Measurements from ENCODE around the gene NUTM2F. TPM values are rescaled to one million over a fixed set of nuclear protein-coding genes. Genes with fewer than 3 reads are reported as not detected.

NUTM2F gene
- total and polyA plus RNA-seq, 3 experiments from 2014 or later: not detected

DNA sequence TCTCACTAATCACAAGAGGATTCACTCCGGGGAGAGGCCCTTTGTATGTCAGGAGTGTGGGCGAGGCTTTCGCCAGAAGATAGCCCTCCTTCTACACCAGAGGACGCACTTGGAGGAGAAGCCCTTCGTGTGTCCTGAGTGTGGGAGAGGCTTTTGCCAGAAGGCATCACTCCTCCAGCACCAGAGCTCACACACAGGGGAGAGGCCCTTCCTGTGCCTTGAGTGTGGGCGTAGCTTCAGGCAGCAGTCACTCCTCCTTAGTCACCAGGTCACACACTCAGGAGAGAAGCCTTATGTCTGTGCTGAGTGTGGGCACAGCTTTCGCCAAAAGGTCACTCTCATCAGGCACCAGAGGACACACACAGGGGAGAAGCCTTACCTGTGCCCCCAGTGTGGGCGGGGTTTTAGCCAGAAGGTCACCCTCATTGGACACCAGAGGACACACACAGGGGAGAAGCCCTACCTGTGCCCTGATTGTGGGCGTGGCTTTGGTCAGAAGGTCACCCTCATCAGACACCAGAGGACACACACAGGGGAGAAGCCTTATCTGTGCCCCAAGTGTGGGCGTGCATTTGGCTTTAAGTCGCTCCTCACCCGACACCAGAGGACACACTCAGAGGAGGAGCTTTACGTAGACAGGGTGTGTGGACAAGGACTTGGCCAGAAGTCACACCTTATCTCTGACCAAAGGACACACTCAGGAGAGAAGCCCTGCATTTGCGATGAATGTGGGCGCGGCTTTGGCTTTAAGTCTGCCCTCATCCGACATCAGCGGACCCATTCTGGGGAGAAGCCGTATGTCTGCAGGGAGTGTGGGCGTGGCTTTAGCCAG, 27.8 kb downstream of the NUTM2F start:
- POLR2A ChIA-PET: no interaction called here
- no peaks in the 10 kb centered on the region for H3K9me3 ChIP-seq (ENCODE audit: low read length)
- no peaks in the 10 kb centered on the region for H3K9me3 Mint-ChIP-seq
- no peak overlapping the region for H3K27ac Mint-ChIP-seq
- CTCF ChIA-PET: no interaction called here
- no peak overlapping the region for H3K27ac ChIP-seq (ENCODE audit: low read depth, low read length)
- H3K4me1 Mint-ChIP-seq: no peaks in the 10 kb centered on the region
- no peak for DNase-seq
- H3K27me3 ChIP-seq (ENCODE audit: insufficient read depth, low read length, poor library complexity, severe bottlenecking): no peaks in the 10 kb centered on the region
- H3K27me3 Mint-ChIP-seq: no peaks in the 10 kb centered on the region
- no peak overlapping the region for H3K4me3 Mint-ChIP-seq
- H3K36me3 Mint-ChIP-seq: peaks cover 13 to 41% (median 17%) of the 10 kb centered on the region in 3 donors
- H3K4me3 ChIP-seq (ENCODE audit: low read length): no peak overlapping the region
- peaks cover 4% of the 10 kb centered on the region for H3K36me3 ChIP-seq (ENCODE audit: insufficient read depth, low read length)
- H3K4me1 ChIP-seq (ENCODE audit: insufficient read depth, low read length): no peaks in the 10 kb centered on the region

GRCh38 chr9:94298949-94299599, 29.4 kb downstream of the NUTM2F start:
- Histone ChIP-seq H3K4me3 (ENCODE audit: low read length) (no peak overlapping the region), H3K27me3 (ENCODE audit: insufficient read depth, low read length, poor library complexity, severe bottlenecking) (no peaks in the 10 kb centered on the region), H3K36me3 (ENCODE audit: insufficient read depth, low read length) (peaks cover 4% of the 10 kb centered on the region), H3K4me1 (ENCODE audit: insufficient read depth, low read length) (no peaks in the 10 kb centered on the region), H3K27ac (ENCODE audit: low read depth, low read length) (no peak overlapping the region), H3K9me3 (ENCODE audit: low read length) (no peaks in the 10 kb centered on the region)
- Mint-ChIP-seq H3K9me3 (no peaks in the 10 kb centered on the region), H3K27me3 (no peaks in the 10 kb centered on the region), H3K27ac (no peak overlapping the region), H3K4me1 (no peaks in the 10 kb centered on the region), H3K36me3 (peaks cover 13 to 51% (median 19%) of the 10 kb centered on the region in 3 donors), H3K4me3 (no peak overlapping the region)
- DNase-seq: no peak
- CTCF ChIA-PET: no interaction called here
- POLR2A ChIA-PET: no interaction called here

GRCh38 chr9:94289691-94290090, 38.8 kb downstream of the NUTM2F start:
- H3K36me3 Mint-ChIP-seq: peaks cover 23 to 81% (median 30%) of the 10 kb centered on the region in 3 donors
- CTCF ChIA-PET: no interaction called here
- Histone ChIP-seq H3K27ac (ENCODE audit: low read depth, low read length) (no peak overlapping the region), H3K27me3 (ENCODE audit: insufficient read depth, low read length, poor library complexity, severe bottlenecking) (no peaks in the 10 kb centered on the region), H3K36me3 (ENCODE audit: insufficient read depth, low read length) (peaks cover 3% of the 10 kb centered on the region), H3K4me3 (ENCODE audit: low read length) (no peak overlapping the region), H3K4me1 (ENCODE audit: insufficient read depth, low read length) (no peaks in the 10 kb centered on the region), H3K9me3 (ENCODE audit: low read length) (no peaks in the 10 kb centered on the region)
- H3K4me1 Mint-ChIP-seq: peaks cover 0 to 9% (median 8%) of the 10 kb centered on the region in 3 donors
- peaks cover 0 to 3% (median 0%) of the 10 kb centered on the region in 5 donors for H3K9me3 Mint-ChIP-seq
- no peak overlapping the region for H3K27ac Mint-ChIP-seq
- DNase-seq: no peak
- POLR2A ChIA-PET: no interaction called here
- no peaks in the 10 kb centered on the region for H3K27me3 Mint-ChIP-seq
- no peak overlapping the region for H3K4me3 Mint-ChIP-seq

DNA sequence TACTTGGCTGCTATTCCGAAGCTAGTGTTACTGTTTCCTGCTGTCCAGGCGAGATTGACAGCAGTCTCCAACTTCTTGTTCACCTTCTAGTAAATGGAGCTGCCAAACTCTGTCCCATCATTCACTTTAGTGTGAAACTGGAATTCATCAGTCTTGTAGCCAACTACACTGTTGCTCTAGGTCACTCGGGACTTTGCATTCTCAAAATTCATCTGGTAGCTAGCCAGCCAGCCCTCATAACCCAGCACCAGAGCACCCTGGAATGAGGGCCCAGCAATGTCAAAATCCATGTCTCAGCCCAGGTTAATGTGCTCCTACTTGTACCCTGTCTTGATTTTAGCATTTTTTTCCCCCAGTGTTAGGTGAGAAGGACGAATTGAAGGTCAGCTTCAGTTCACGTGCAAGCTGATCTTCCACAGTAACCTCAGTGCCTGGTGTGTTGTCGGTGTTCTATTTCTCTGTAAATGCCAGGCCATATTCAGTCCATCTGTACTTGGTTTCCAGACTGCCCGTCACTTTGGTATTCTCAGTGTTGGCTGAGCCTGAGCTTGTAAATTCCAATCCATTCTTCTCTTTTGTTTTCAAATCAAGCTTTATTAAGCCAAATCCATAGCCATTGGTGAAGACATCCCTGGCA, 40.4 kb downstream of the NUTM2F start:
- H3K4me1 Mint-ChIP-seq: peaks cover 0 to 9% (median 8%) of the 10 kb centered on the region in 3 donors
- no peak for DNase-seq
- peaks cover 23 to 72% (median 29%) of the 10 kb centered on the region in 3 donors for H3K36me3 Mint-ChIP-seq
- no peaks in the 10 kb centered on the region for H3K27me3 ChIP-seq (ENCODE audit: insufficient read depth, low read length, poor library complexity, severe bottlenecking)
- H3K27ac ChIP-seq (ENCODE audit: low read depth, low read length): no peak overlapping the region
- no peak overlapping the region for H3K4me3 ChIP-seq (ENCODE audit: low read length)
- no peak overlapping the region for H3K4me3 Mint-ChIP-seq
- H3K27me3 Mint-ChIP-seq: no peaks in the 10 kb centered on the region
- H3K27ac Mint-ChIP-seq: no peak overlapping the region
- CTCF ChIA-PET: no interaction called here
- H3K9me3 Mint-ChIP-seq: peaks cover 0 to 3% (median 0%) of the 10 kb centered on the region in 5 donors
- H3K4me1 ChIP-seq (ENCODE audit: insufficient read depth, low read length): no peaks in the 10 kb centered on the region
- no peaks in the 10 kb centered on the region for H3K9me3 ChIP-seq (ENCODE audit: low read length)
- POLR2A ChIA-PET: no interaction called here
- peaks cover 3% of the 10 kb centered on the region for H3K36me3 ChIP-seq (ENCODE audit: insufficient read depth, low read length)

GRCh38 chr9:94286116-94286515, 42.3 kb downstream of the NUTM2F start:
- H3K9me3 ChIP-seq (ENCODE audit: low read length): no peaks in the 10 kb centered on the region
- DNase-seq: no peak
- H3K27ac ChIP-seq (ENCODE audit: low read depth, low read length): no peak overlapping the region
- Mint-ChIP-seq H3K27me3 (no peaks in the 10 kb centered on the region), H3K4me3 (no peak overlapping the region), H3K9me3 (peaks cover 0 to 3% (median 0%) of the 10 kb centered on the region in 5 donors), H3K4me1 (peaks cover 0 to 20% (median 9%) of the 10 kb centered on the region in 3 donors), H3K27ac (peak overlapping the region in 1 of 8 donors; percentile 29), H3K36me3 (peaks cover 29 to 70% (median 30%) of the 10 kb centered on the region in 3 donors)
- H3K36me3 ChIP-seq (ENCODE audit: insufficient read depth, low read length): peaks cover 5% of the 10 kb centered on the region
- CTCF ChIA-PET: no interaction called here
- H3K4me3 ChIP-seq (ENCODE audit: low read length): no peak overlapping the region
- no peaks in the 10 kb centered on the region for H3K4me1 ChIP-seq (ENCODE audit: insufficient read depth, low read length)
- POLR2A ChIA-PET: no interaction called here
- no peaks in the 10 kb centered on the region for H3K27me3 ChIP-seq (ENCODE audit: insufficient read depth, low read length, poor library complexity, severe bottlenecking)

- no peak for DNase-seq
- no peaks in the 10 kb centered on the region for H3K27me3 ChIP-seq (ENCODE audit: insufficient read depth, low read length, poor library complexity, severe bottlenecking)
- H3K9me3 ChIP-seq (ENCODE audit: low read length): peaks cover 11% of the 10 kb centered on the region
- H3K4me3 Mint-ChIP-seq: peak overlapping the region in 1 of 7 donors; percentile 48
- H3K9me3 Mint-ChIP-seq: peaks cover 0 to 11% (median 4%) of the 10 kb centered on the region in 5 donors
- peaks cover 0 to 14% (median 1%) of the 10 kb centered on the region in 3 donors for H3K4me1 Mint-ChIP-seq
- no peaks in the 10 kb centered on the region for H3K4me1 ChIP-seq (ENCODE audit: insufficient read depth, low read length)
- no peak overlapping the region for H3K27ac Mint-ChIP-seq
- no peak overlapping the region for H3K4me3 ChIP-seq (ENCODE audit: low read length)
- POLR2A ChIA-PET: no interaction called here
- H3K27me3 Mint-ChIP-seq: no peaks in the 10 kb centered on the region
- CTCF ChIA-PET: no interaction called here
- no peak overlapping the region for H3K27ac ChIP-seq (ENCODE audit: low read depth, low read length)
- H3K36me3 ChIP-seq (ENCODE audit: insufficient read depth, low read length): peaks cover 22% of the 10 kb centered on the region
- H3K36me3 Mint-ChIP-seq: peaks cover 45 to 73% (median 48%) of the 10 kb centered on the region in 3 donors
These were observed 47.3 kb downstream of the NUTM2F start for GRCh38 chr9:94281101-94281500.

GRCh38 chr9:94280409-94280989, 47.9 kb downstream of the NUTM2F start:
- H3K4me1 Mint-ChIP-seq: peaks cover 1 to 14% (median 2%) of the 10 kb centered on the region in 3 donors
- peak overlapping the region in 1 of 7 donors; percentile 48 for H3K4me3 Mint-ChIP-seq
- H3K9me3 Mint-ChIP-seq: peaks cover 0 to 11% (median 4%) of the 10 kb centered on the region in 5 donors
- ChIA-PET POLR2A (no interaction called here), CTCF (no interaction called here)
- DNase-seq: no peak
- no peaks in the 10 kb centered on the region for H3K4me1 ChIP-seq (ENCODE audit: insufficient read depth, low read length)
- H3K27ac ChIP-seq (ENCODE audit: low read depth, low read length): no peak overlapping the region
- peak overlapping the region; percentile 7 for H3K4me3 ChIP-seq (ENCODE audit: low read length)
- no peaks in the 10 kb centered on the region for H3K27me3 ChIP-seq (ENCODE audit: insufficient read depth, low read length, poor library complexity, severe bottlenecking)
- H3K36me3 ChIP-seq (ENCODE audit: insufficient read depth, low read length): peaks cover 22% of the 10 kb centered on the region
- peak overlapping the region in 1 of 8 donors; percentile 42 for H3K27ac Mint-ChIP-seq
- H3K36me3 Mint-ChIP-seq: peaks cover 43 to 71% (median 47%) of the 10 kb centered on the region in 3 donors
- H3K27me3 Mint-ChIP-seq: no peaks in the 10 kb centered on the region
- peaks cover 11% of the 10 kb centered on the region for H3K9me3 ChIP-seq (ENCODE audit: low read length)

Data from CD8-positive, alpha-beta memory T cell (primary cell).